ENCODE data around the gene MAP2K5. TPM values are rescaled to one million over a fixed set of nuclear protein-coding genes. Genes with fewer than 3 reads are reported as not detected.

Gene MAP2K5
- total and polyA plus RNA-seq, 7 donors = 11.3 to 19.4 (median 14.3) TPM

GRCh38 chr15:67741308-67741707 lies 198.8 kb downstream of the MAP2K5 start:
- intact Hi-C loops (cut with DNase I) = no loop called here
- Histone ChIP-seq H3K27me3 (no peaks in the 10 kb centered on the region), H3K4me3 (no peak overlapping the region), H3K27ac (no peak overlapping the region), H3K36me3 (no peaks in the 10 kb centered on the region), H3K4me1 (peaks cover 0 to 26% (median 19%) of the 10 kb centered on the region in 4 donors), H3K9me3 (no peaks in the 10 kb centered on the region)
- DNase-seq = no peak
- 50 to 85% methylated on average over 2 of the region's 2 CpGs for WGBS, 2 donors
- no peak for TF ChIP-seq POLR2AphosphoS5 (IDR thresholded peaks at IDR 0.05)

DNA sequence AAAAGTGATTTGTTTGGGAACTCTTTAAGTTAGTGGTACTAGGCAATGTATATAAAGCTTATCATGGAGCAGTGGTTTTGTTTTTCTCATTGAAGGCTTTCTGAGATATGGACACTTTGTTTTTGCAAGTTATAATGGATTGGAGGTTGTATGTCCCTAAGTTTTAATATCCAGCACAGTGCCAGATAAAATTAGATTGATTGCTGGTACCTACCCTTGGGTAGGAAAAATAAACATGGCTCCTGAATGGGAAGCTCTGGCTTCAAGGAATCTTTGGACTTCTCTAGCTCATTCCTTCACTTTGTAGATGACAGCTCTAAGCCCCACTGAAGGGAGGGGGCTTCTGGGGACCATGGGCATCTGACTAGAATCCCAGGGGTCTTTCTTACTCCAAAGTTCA lies 201.1 kb downstream of the MAP2K5 start:
- Histone ChIP-seq H3K9me3 (no peaks in the 10 kb centered on the region), H3K27ac (no peak overlapping the region), H3K4me3 (no peak overlapping the region), H3K27me3 (no peaks in the 10 kb centered on the region), H3K4me1 (peaks cover 0 to 26% (median 19%) of the 10 kb centered on the region in 4 donors), H3K36me3 (no peaks in the 10 kb centered on the region)
- intact Hi-C loops (cut with DNase I) = no loop called here
- no peak for DNase-seq
- TF ChIP-seq POLR2A (IDR thresholded peaks at IDR 0.05) (no peak), CTCF (IDR thresholded peaks at IDR 0.05) (no peak), EP300 (IDR thresholded peaks at IDR 0.05) (no peak), POLR2AphosphoS5 (IDR thresholded peaks at IDR 0.05) (no peak)

GRCh38 chr15:67744331-67745072 lies 202.0 kb downstream of the MAP2K5 start:
- no peaks in the 10 kb centered on the region for H3K36me3 ChIP-seq
- WGBS, 2 donors = 77 to 79% methylated on average over 1 of the region's 1 CpG

GRCh38 chr15:67745073-67746006 lies 202.8 kb downstream of the MAP2K5 start:
- intact Hi-C loops (cut with DNase I) = no loop called here
- no peak overlapping the region for H3K4me3 ChIP-seq
- no peak overlapping the region for H3K27ac ChIP-seq
- no peaks in the 10 kb centered on the region for H3K27me3 ChIP-seq
- DNase-seq = no peak
- no peaks in the 10 kb centered on the region for H3K36me3 ChIP-seq
- TF ChIP-seq POLR2A (IDR thresholded peaks at IDR 0.05) (no peak), CTCF (IDR thresholded peaks at IDR 0.05) (no peak), EP300 (IDR thresholded peaks at IDR 0.05) (no peak), POLR2AphosphoS5 (IDR thresholded peaks at IDR 0.05) (no peak)
- H3K9me3 ChIP-seq = no peaks in the 10 kb centered on the region
- 53 to 79% methylated on average over 4 of the region's 4 CpGs for WGBS, 2 donors
- H3K4me1 ChIP-seq = peaks cover 0 to 26% (median 19%) of the 10 kb centered on the region in 4 donors

More at GRCh38 chr15:67744331-67745072, 202.0 kb downstream of the MAP2K5 start:
- H3K4me1 ChIP-seq = peaks cover 0 to 26% (median 19%) of the 10 kb centered on the region in 4 donors
- H3K27ac ChIP-seq = no peak overlapping the region
- H3K4me3 ChIP-seq = no peak overlapping the region
- no peaks in the 10 kb centered on the region for H3K27me3 ChIP-seq
- no peaks in the 10 kb centered on the region for H3K9me3 ChIP-seq
- no peak for TF ChIP-seq EP300 (IDR thresholded peaks at IDR 0.05)
- no peak for TF ChIP-seq CTCF (IDR thresholded peaks at IDR 0.05)
- no peak for TF ChIP-seq POLR2A (IDR thresholded peaks at IDR 0.05)
- TF ChIP-seq POLR2AphosphoS5 (IDR thresholded peaks at IDR 0.05) = no peak
- no peak for DNase-seq
- intact Hi-C loops (cut with DNase I) = no loop called here

DNA sequence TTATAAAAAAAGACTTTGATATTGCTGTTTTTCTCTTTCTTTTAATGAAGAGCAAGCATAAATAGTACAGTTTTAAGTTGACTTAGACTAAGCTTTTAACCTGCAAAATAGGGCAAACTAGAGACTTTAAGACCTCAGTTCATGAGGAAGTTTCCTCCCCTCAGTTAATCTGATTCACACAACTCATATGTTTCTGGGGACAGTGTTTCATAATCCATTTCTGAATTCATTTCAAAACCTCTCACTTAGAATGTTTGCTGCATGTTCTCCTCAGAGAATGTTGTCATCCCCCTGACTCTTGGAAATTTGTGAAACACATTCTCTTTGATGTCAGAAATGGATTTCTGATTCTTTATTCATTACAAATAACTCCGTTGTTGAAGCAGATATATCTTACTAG lies 203.5 kb downstream of the MAP2K5 start:
- intact Hi-C loops (cut with DNase I) = no loop called here
- 52 to 60% methylated on average over 1 of the region's 1 CpG for WGBS, 2 donors
- Histone ChIP-seq H3K9me3 (no peaks in the 10 kb centered on the region), H3K4me3 (no peak overlapping the region), H3K36me3 (no peaks in the 10 kb centered on the region), H3K27ac (no peak overlapping the region), H3K27me3 (no peaks in the 10 kb centered on the region), H3K4me1 (peaks cover 0 to 26% (median 19%) of the 10 kb centered on the region in 4 donors)
- TF ChIP-seq POLR2AphosphoS5 (IDR thresholded peaks at IDR 0.05) (peak in 1 of 4 donors; percentile 17), EP300 (IDR thresholded peaks at IDR 0.05) (no peak)
- DNase-seq = no peak
